ENCODE results near the gene TERF2IP. TPM values are rescaled to one million over a fixed set of nuclear protein-coding genes. Genes with fewer than 3 reads are reported as not detected.

The TERF2IP gene
- total and polyA plus RNA-seq, 9 of the 15 experiments (the other 6 are each of a cell fraction or from before 2014, with no cell fraction given) = 14.5 to 64.2 (median 47.0) TPM

DNA sequence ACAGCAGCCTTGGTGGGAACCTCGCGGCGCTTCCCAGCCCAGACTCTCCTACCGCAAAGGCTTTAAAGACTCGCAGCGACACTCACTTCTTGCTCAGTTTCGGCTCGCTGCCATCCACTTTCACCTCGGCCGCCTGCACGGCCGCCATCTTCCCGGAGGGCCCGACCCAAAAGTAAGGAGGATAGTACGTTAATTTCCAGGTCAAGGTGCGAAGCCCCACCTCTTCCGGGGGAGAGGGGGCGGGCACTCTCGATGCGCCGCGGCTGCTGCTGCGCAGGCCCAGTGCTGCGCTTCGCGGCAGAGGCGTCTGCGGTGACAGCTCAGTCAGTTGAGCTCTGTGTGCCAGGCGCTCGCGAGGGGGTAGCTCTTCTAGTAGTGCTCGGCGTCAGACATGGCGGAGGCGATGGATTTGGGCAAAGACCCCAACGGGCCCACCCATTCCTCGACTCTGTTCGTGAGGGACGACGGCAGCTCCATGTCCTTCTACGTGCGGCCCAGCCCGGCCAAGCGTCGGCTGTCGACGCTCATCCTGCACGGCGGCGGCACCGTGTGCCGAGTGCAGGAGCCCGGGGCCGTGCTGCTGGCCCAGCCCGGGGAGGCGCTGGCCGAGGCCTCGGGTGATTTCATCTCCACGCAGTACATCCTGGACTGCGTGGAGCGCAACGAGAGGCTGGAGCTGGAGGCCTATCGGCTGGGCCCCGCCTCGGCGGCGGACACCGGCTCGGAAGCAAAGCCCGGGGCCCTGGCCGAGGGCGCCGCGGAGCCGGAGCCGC lies at the start of gene TERF2IP, which contains the start of gene KARS1 (continued):
- TF ChIP-seq CREB1 (IDR thresholded peaks at IDR 0.05) (peak; percentile 39), CREB1 (CRISPR knock-in tag; IDR thresholded peaks at IDR 0.05) (peak; percentile 41; the same call in 1 of the 2 replicates), ZNF232 (CRISPR knock-in tag; IDR thresholded peaks at IDR 0.05) (0 out of 2 replicates have a peak, but pooled peaks have one; percentile 16), KLF13 (tag; IDR thresholded peaks at IDR 0.05; ENCODE audit: borderline replicate concordance, low read depth) (peak; percentile 58; the same call in 1 of the 2 replicates), SIX5 (IDR thresholded peaks at IDR 0.05; ENCODE audit: borderline replicate concordance in 1 of 2, insufficient read depth in 1 of 2, low read depth in 1 of 2, low read length in 2 of 2) (no peak), TSC22D4 (tag; IDR thresholded peaks at IDR 0.05) (no peak), RNF2 (IDR thresholded peaks at IDR 0.05) (0 out of 2 replicates have a peak, but pooled peaks have one; percentile 12), HDAC2 (IDR thresholded peaks at IDR 0.05) (no peak), TCFL5 (CRISPR knock-in tag; conservative IDR thresholded peaks at IDR 0.05) (no peak), PHF8 (IDR thresholded peaks at IDR 0.05; ENCODE audit: borderline replicate concordance, low read length) (peak; percentile 91; the same call in 1 of the 2 replicates), SMAD4 (CRISPR knock-in tag; conservative IDR thresholded peaks at IDR 0.05) (0 out of 2 replicates have a peak, but pooled peaks have one; percentile 35), CBX5 (IDR thresholded peaks at IDR 0.05; ENCODE audit: borderline replicate concordance, low read depth) (no peak), HNRNPL (IDR thresholded peaks at IDR 0.05; ENCODE audit: low read depth, low read length) (0 out of 2 replicates have a peak, but pooled peaks have one; percentile 14), POLR2A (conservative IDR thresholded peaks at IDR 0.05) (peak; percentile 96), ZBED1 (IDR thresholded peaks at IDR 0.05) (no peak), ZNF561 (CRISPR knock-in tag; conservative IDR thresholded peaks at IDR 0.05) (no peak), ZZZ3 (IDR thresholded peaks at IDR 0.05) (no peak), ZNF239 (CRISPR knock-in tag; IDR thresholded peaks at IDR 0.05) (no peak)
- TF ChIP-seq, protein P1, sequence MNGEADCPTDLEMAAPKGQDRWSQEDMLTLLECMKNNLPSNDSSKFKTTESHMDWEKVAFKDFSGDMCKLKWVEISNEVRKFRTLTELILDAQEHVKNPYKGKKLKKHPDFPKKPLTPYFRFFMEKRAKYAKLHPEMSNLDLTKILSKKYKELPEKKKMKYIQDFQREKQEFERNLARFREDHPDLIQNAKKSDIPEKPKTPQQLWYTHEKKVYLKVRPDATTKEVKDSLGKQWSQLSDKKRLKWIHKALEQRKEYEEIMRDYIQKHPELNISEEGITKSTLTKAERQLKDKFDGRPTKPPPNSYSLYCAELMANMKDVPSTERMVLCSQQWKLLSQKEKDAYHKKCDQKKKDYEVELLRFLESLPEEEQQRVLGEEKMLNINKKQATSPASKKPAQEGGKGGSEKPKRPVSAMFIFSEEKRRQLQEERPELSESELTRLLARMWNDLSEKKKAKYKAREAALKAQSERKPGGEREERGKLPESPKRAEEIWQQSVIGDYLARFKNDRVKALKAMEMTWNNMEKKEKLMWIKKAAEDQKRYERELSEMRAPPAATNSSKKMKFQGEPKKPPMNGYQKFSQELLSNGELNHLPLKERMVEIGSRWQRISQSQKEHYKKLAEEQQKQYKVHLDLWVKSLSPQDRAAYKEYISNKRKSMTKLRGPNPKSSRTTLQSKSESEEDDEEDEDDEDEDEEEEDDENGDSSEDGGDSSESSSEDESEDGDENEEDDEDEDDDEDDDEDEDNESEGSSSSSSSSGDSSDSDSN (IDR thresholded peaks at IDR 0.05; ENCODE audit: borderline replicate concordance in 1 of 2, low read depth in 2 of 2, low read length in 2 of 2) = peak; percentile 90 to 93
- TF ChIP-seq, protein P2, sequence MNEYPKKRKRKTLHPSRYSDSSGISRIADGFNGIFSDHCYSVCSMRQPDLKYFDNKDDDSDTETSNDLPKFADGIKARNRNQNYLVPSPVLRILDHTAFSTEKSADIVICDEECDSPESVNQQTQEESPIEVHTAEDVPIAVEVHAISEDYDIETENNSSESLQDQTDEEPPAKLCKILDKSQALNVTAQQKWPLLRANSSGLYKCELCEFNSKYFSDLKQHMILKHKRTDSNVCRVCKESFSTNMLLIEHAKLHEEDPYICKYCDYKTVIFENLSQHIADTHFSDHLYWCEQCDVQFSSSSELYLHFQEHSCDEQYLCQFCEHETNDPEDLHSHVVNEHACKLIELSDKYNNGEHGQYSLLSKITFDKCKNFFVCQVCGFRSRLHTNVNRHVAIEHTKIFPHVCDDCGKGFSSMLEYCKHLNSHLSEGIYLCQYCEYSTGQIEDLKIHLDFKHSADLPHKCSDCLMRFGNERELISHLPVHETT (CRISPR knock-in tag; conservative IDR thresholded peaks at IDR 0.05 in 1 of 2, IDR thresholded peaks at IDR 0.05 in 1 of 2) = peak in 1 of 2 experiments; percentile 64; a peak in 2 of 4 replicates
- TF ChIP-seq, protein P3, sequence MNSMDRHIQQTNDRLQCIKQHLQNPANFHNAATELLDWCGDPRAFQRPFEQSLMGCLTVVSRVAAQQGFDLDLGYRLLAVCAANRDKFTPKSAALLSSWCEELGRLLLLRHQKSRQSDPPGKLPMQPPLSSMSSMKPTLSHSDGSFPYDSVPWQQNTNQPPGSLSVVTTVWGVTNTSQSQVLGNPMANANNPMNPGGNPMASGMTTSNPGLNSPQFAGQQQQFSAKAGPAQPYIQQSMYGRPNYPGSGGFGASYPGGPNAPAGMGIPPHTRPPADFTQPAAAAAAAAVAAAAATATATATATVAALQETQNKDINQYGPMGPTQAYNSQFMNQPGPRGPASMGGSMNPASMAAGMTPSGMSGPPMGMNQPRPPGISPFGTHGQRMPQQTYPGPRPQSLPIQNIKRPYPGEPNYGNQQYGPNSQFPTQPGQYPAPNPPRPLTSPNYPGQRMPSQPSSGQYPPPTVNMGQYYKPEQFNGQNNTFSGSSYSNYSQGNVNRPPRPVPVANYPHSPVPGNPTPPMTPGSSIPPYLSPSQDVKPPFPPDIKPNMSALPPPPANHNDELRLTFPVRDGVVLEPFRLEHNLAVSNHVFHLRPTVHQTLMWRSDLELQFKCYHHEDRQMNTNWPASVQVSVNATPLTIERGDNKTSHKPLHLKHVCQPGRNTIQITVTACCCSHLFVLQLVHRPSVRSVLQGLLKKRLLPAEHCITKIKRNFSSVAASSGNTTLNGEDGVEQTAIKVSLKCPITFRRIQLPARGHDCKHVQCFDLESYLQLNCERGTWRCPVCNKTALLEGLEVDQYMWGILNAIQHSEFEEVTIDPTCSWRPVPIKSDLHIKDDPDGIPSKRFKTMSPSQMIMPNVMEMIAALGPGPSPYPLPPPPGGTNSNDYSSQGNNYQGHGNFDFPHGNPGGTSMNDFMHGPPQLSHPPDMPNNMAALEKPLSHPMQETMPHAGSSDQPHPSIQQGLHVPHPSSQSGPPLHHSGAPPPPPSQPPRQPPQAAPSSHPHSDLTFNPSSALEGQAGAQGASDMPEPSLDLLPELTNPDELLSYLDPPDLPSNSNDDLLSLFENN (IDR thresholded peaks at IDR 0.05; ENCODE audit: low read depth in 2 of 2, low read length in 2 of 2) = no peak; a peak in 1 of 4 replicates

Measured in K562 (cell line).